LoVo (cell line): ENCODE measurements around the gene SWAP70.

ENCODE experiments used
- DNase-seq: peaks from one replicate; pipeline ENCODE4 v3.0.0-alpha.2; 2016; ENCODE audit warnings: low spot score

Gene SWAP70

GRCh38 chr11:9753021-9753420 is 89.1 kb downstream of the SWAP70 start:
- peak; percentile 42 for DNase-seq

GRCh38 chr11:9754010-9754471 is 90.2 kb downstream of the SWAP70 start:
- DNase-seq = no peak

GRCh38 chr11:9755561-9756185 is 91.8 kb downstream of the SWAP70 start:
- DNase-seq = peak; percentile 34

- DNase-seq = no peak
Measured at GRCh38 chr11:9756461-9756860, 92.6 kb downstream of the SWAP70 start.

GRCh38 chr11:9756878-9757277 is 93.0 kb downstream of the SWAP70 start:
- DNase-seq = no peak

GRCh38 chr11:9757809-9758636 is 94.1 kb downstream of the SWAP70 start:
- DNase-seq = peak; percentile 85

- DNase-seq = peak; percentile 72
Measured at GRCh38 chr11:9758637-9759518, 95.0 kb downstream of the SWAP70 start.

GRCh38 chr11:9759519-9760192 is 95.8 kb downstream of the SWAP70 start:
- DNase-seq = peak; percentile 96

GRCh38 chr11:9760193-9760575 is 96.3 kb downstream of the SWAP70 start:
- no peak for DNase-seq

- DNase-seq = no peak
Measured at GRCh38 chr11:9761441-9761945, 97.6 kb downstream of the SWAP70 start.

GRCh38 chr11:9762531-9762930 is 98.7 kb downstream of the SWAP70 start:
- no peak for DNase-seq

- DNase-seq = no peak
Measured at GRCh38 chr11:9763301-9763700, 99.4 kb downstream of the SWAP70 start.

GRCh38 chr11:9765320-9766101 is 101.6 kb downstream of the SWAP70 start:
- DNase-seq = no peak

GRCh38 chr11:9769621-9770020 is 105.7 kb downstream of the SWAP70 start:
- DNase-seq = no peak

- DNase-seq = no peak
Measured at GRCh38 chr11:9771071-9771511, 107.2 kb downstream of the SWAP70 start.

- DNase-seq = no peak
Measured at GRCh38 chr11:9772218-9772617, 108.3 kb downstream of the SWAP70 start.

GRCh38 chr11:9773524-9773923 is 109.6 kb downstream of the SWAP70 start:
- DNase-seq = no peak

- DNase-seq = no peak
Measured at GRCh38 chr11:9774109-9774508, 110.2 kb downstream of the SWAP70 start.

- no peak for DNase-seq
Measured at GRCh38 chr11:9774591-9775397, 110.9 kb downstream of the SWAP70 start.

GRCh38 chr11:9775398-9775779 is 111.5 kb downstream of the SWAP70 start:
- no peak for DNase-seq
